Panc1 (cell line): ENCODE data around the gene PSMD6.

Source experiments
- CTCF ChIP-seq: fragments of 450-650 bp; IDR thresholded peaks from 2 replicates; pipeline ENCODE4 v1.5.1; 2017; ENCODE audit warnings: mild to moderate bottlenecking
- POLR2AphosphoS5 ChIP-seq: IDR thresholded peaks from 2 replicates; pipeline ENCODE4 v1.6.1; 2012; ENCODE audit warnings: mild to moderate bottlenecking, low read depth, low read length, moderate library complexity

- TF ChIP-seq CTCF (no peak), POLR2AphosphoS5 (no peak)
These were observed 16.0 kb upstream of the PSMD6 start for GRCh38 chr3:64039332-64039731.
